SK-N-SH (cell line): ENCODE measurements around the gene SNRPA1. TPM values are rescaled to one million over a fixed set of nuclear protein-coding genes. Genes with fewer than 3 reads are reported as not detected.

Source experiments
- CTCF ChIA-PET: fragments of 300-600, 350-600 bp; formaldehyde crosslinking; extraction: SDS; loops from one replicate; lab custom pipeline; 2021; lab: Yijun Ruan, JAX
- POLR2A ChIA-PET: fragments of 350-600 bp; sonication (Branson Sonifier 250); formaldehyde crosslinking; extraction: SDS; loops from one replicate; lab custom pipeline; 2020; ENCODE audit warnings: antibody characterized with exemption, inconsistent platforms; lab: Yijun Ruan, JAX
- DNase-seq: peaks from one replicate; pipeline ENCODE4 v3.0.0; 2012
- H2AFZ ChIP-seq: fragments of 200-600 bp; sonication (generic); 2 replicates; pipeline ENCODE4 v1.8.1; 2016; ENCODE audit warnings: antibody characterized with exemption, mild to moderate bottlenecking, low read depth
- H3F3A ChIP-seq: fragments of 200-600 bp; sonication (generic); replicated peaks from 2 replicates; pipeline ENCODE3; 2016; ENCODE audit warnings: antibody characterized with exemption, mild to moderate bottlenecking; ENCODE audit not compliant: insufficient read depth
- H3K27ac ChIP-seq, 2 experiments: fragments of 200-500 bp in 1 of 2; fragments of 200-600 bp in 1 of 2; sonication (Bioruptor generic) in 1 of 2; sonication (generic), shearing (Covaris generic) in 1 of 2; 2 replicates each; pipeline versions ENCODE4 v1.5.1 to v1.6.1; 2014 to 2016; ENCODE audit warnings: low read depth in 2 of 2, inconsistent platforms in 1 of 2, low read length in 1 of 2, mild to moderate bottlenecking in 1 of 2, mixed read lengths in 1 of 2
- H3K27me3 ChIP-seq: fragments of 200-600 bp; sonication (generic), shearing (Covaris generic); 2 replicates; pipeline ENCODE4 v1.6.1; 2016; ENCODE audit warnings: mixed run types; ENCODE audit not compliant: insufficient read depth
- H3K36me3 ChIP-seq, 2 experiments: fragments of 200-500 bp in 1 of 2; fragments of 200-600 bp in 1 of 2; sonication (Bioruptor generic) in 1 of 2; sonication (generic) in 1 of 2; replicated peaks in 1 of 2; 2 replicates each; pipeline versions ENCODE3 to v1.5.1; 2014 to 2016; ENCODE audit warnings: low read length in 1 of 2, mild to moderate bottlenecking in 1 of 2; ENCODE audit not compliant: insufficient read depth in 2 of 2, control insufficient read depth in 1 of 2
- H3K4me1 ChIP-seq, 2 experiments: fragments of 200-500 bp in 1 of 2; fragments of 200-600 bp in 1 of 2; sonication (Bioruptor generic) in 1 of 2; sonication (generic), shearing (Covaris generic) in 1 of 2; 2 replicates each; pipeline versions ENCODE4 v1.5.1 to v1.6.1; 2014 to 2016; ENCODE audit warnings: low read depth in 1 of 2, low read length in 1 of 2, mixed run types in 1 of 2; ENCODE audit not compliant: insufficient read depth in 2 of 2, control insufficient read depth in 1 of 2
- H3K4me2 ChIP-seq: fragments of 200-600 bp; sonication (generic), shearing (Covaris generic); 2 replicates; pipeline ENCODE4 v1.6.1; 2017; ENCODE audit warnings: mixed run types
- H3K4me3 ChIP-seq, 2 experiments: fragments of 200-500 bp in 1 of 2; fragments of 200-600 bp in 1 of 2; sonication (Bioruptor generic) in 1 of 2; sonication (generic), shearing (Covaris generic) in 1 of 2; 2 replicates each; pipeline versions ENCODE4 v1.5.1 to v1.8.1; 2014 to 2016; ENCODE audit warnings: low read depth in 2 of 2, inconsistent platforms in 1 of 2, low read length in 1 of 2, mild to moderate bottlenecking in 1 of 2, mixed read lengths in 1 of 2, moderate library complexity in 1 of 2
- H3K79me2 ChIP-seq: fragments of 200-600 bp; sonication (generic); 2 replicates; pipeline ENCODE4 v1.8.1; 2017; ENCODE audit warnings: mild to moderate bottlenecking; ENCODE audit not compliant: insufficient read depth
- H3K9ac ChIP-seq: fragments of 200-600 bp; sonication (generic); 2 replicates; pipeline ENCODE4 v1.6.1; 2017; ENCODE audit warnings: mixed run types
- H3K9me2 ChIP-seq: fragments of 200-600 bp; sonication (generic); 2 replicates; pipeline ENCODE4 v1.6.1; 2017; ENCODE audit warnings: mixed run types
- H3K9me3 ChIP-seq: fragments of 200-600 bp; sonication (generic); 2 replicates; pipeline ENCODE4 v1.6.1; 2017; ENCODE audit warnings: mixed run types, mild to moderate bottlenecking, moderate library complexity
- H4K20me1 ChIP-seq: fragments of 200-600 bp; sonication (generic); 2 replicates; pipeline ENCODE4 v1.6.1; 2017; ENCODE audit warnings: mild to moderate bottlenecking, mixed run types; ENCODE audit not compliant: insufficient read depth
- ELF1 ChIP-seq: IDR thresholded peaks from 2 replicates; pipeline ENCODE4 v1.4.0; 2012
- EP300 ChIP-seq, 2 experiments: IDR thresholded peaks; 2 replicates each; pipeline versions ENCODE4 v1.4.0 to v1.6.1; 2012; ENCODE audit warnings: borderline replicate concordance in 1 of 2, low read depth in 1 of 2, low read length in 1 of 2
- FOSL2 ChIP-seq: IDR thresholded peaks from 2 replicates; pipeline ENCODE4 v1.4.0; 2012; ENCODE audit warnings: low read depth, mild to moderate bottlenecking, moderate library complexity, borderline replicate concordance
- FOXJ3 ChIP-seq: sonication (generic); formaldehyde crosslinking; IDR thresholded peaks from 2 replicates; pipeline ENCODE4 v1.5.1; 2020; ENCODE audit warnings: mild to moderate bottlenecking, missing genetic modification reagents
- GABPA ChIP-seq: IDR thresholded peaks from 2 replicates; pipeline ENCODE4 v1.4.0; 2012; ENCODE audit warnings: low read depth, mild to moderate bottlenecking
- GATA2 ChIP-seq: sonication (generic); formaldehyde crosslinking; IDR thresholded peaks from 2 replicates; pipeline ENCODE4 v1.5.0; 2020; ENCODE audit warnings: mild to moderate bottlenecking, missing genetic modification reagents
- JUND ChIP-seq: IDR thresholded peaks from 2 replicates; pipeline ENCODE4 v1.4.0; 2012
- MEF2A ChIP-seq: IDR thresholded peaks from 2 replicates; pipeline ENCODE4 v1.4.0; 2012; ENCODE audit warnings: low read depth, borderline replicate concordance
- NFIC ChIP-seq: IDR thresholded peaks from 2 replicates; pipeline ENCODE4 v1.4.0; 2012; ENCODE audit warnings: borderline replicate concordance
- RCOR1 ChIP-seq: fragments of 150-350 bp; IDR thresholded peaks from 2 replicates; pipeline ENCODE4 v1.6.1; 2017; ENCODE audit warnings: antibody characterized with exemption, low read length
- TCF12 ChIP-seq: IDR thresholded peaks from 2 replicates; pipeline ENCODE4 v1.4.0; 2012
- WGBS: methylation state at CpG from one replicate; pipeline ENCODE4 v1.1.6; 2017; ENCODE audit warnings: low lambda C conversion rate; 5-methylcytosine and 5-hydroxymethylcytosine counted together
- polyA plus RNA-seq, 3 experiments: library from polyadenylated mRNA; depleted of rRNA; stranded (reverse); fragments of >200 nt; gene quantifications; 2 replicates each; pipeline ENCODE4 v1.2.3, GENCODE V29; 2012
- TF ChIP-seq, protein P1 (sequence below): fragments of 200-600 bp; sonication (generic); IDR thresholded peaks from 2 replicates; pipeline ENCODE4 v1.6.1; 2017; ENCODE audit warnings: antibody characterized with exemption, mild to moderate bottlenecking, moderate library complexity
- TF ChIP-seq, protein P2 (sequence below): IDR thresholded peaks from 2 replicates; pipeline ENCODE4 v1.4.0; 2012; ENCODE audit warnings: low read depth, borderline replicate concordance
- TF ChIP-seq, protein P3 (sequence below): fragments of 150-350 bp; IDR thresholded peaks from 2 replicates; pipeline ENCODE4 v1.6.1; 2016; ENCODE audit warnings: mild to moderate bottlenecking, low read depth, low read length

SNRPA1 gene
- polyA plus RNA-seq, 1 of the 3 experiments (the other 2 are of a cell fraction): 62.3 TPM

DNA sequence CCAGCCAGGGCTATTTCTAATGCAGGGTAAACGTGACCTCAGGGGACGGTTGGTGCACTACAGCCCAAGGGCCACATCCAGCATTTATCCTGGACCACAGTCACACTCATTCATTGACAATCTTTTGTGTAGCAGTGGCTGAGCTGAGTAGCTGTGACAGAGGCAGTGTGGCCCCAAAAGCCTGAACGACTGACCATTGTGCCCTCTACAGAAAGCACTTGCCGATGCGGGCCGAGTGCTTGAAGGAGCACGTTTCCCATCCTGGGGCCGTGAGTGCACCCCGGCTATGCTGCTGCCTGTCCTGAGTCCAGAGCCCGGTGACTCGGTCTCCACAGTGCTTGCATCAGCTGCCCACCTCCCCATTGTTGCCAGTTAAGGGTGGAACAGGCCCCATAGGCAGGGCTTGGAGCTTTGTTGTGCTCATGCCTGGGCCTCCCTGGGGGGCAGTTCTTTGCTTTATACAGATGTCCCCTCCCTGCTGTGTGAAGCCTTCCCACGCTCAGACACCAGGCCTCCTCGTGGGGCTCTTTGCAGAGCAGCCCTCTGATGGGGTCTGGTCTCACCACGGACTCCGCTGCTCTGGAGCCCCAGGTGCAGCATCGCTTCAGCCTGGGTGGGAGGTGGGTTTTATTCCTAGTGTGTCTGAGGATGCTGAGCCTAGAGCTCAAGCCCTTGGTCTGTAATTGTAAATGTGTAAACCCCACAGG is 13.0 kb upstream of the SNRPA1 start:
- 72% methylated on average over 13 of the region's 16 CpGs for WGBS
- Histone ChIP-seq H3K4me2 (no peak overlapping the region), H3K4me3 (no peak overlapping the region), H3K36me3 (no peaks in the 10 kb centered on the region), H3K9me3 (no peaks in the 10 kb centered on the region), H3K4me1 (no peaks in the 10 kb centered on the region; a peak in 1 of 4 replicates), H3K9ac (no peak overlapping the region), H2AFZ (no peak overlapping the region), H3F3A (no peaks in the 10 kb centered on the region), H3K27ac (no peak overlapping the region), H3K79me2 (no peaks in the 10 kb centered on the region), H3K9me2 (no peaks in the 10 kb centered on the region), H4K20me1 (no peaks in the 10 kb centered on the region), H3K27me3 (no peaks in the 10 kb centered on the region)
- peak; percentile 13 for DNase-seq
- ChIA-PET CTCF (interaction anchor here (0.9 to 10.4 kb wide), 2 partner anchors 194 to 333 kb away, joined by 3 to 125 read pairs; no protein-coding TSS in a partner anchor), POLR2A (no interaction called here)
- TF ChIP-seq FOSL2 (no peak), FOXJ3 (CRISPR knock-in tag) (no peak)

DNA sequence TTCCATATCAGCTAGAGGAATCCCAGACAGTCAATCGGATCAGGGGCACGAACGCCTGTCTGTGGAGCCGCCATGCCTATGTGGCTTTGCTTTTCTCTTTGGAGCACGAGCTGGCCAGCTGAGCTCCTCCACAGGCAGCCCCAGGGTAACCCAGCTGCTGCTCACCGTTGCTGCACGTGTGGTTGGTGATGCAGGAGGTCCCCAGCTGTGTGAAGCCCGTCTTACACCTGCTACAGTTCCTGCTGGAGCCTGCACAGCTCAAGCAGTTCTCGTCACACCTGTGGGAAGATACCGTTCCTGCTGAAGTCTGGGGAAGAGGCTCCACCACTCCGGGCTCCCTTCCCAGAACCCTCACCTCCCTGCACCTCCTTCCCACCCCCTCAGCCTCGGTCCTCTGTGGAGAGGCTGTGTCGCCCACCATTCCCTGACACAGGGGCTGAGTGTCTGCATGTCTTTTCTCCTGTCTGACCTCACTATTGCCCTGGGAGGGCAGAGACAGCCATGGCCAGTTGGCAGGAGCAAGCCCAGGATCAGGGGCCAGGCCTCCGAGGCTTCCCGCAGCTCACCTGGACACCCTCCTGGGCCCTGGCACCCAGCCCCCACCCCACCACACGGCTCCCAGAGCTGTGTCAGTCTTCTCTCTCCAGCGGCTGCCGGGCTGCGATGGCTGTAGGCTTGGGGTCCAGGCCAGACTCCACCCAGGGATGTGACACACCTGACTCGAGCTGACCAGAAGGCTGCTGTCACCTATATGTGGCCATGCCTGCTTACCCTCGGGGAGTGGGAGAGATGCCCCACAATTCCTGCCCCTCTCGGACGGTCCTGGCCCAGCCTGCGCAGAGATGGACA is 12.2 kb upstream of the SNRPA1 start:
- no peak overlapping the region for H3K4me3 ChIP-seq
- H3K9ac ChIP-seq: no peak overlapping the region
- H3F3A ChIP-seq: no peaks in the 10 kb centered on the region
- no peaks in the 10 kb centered on the region for H3K79me2 ChIP-seq
- H3K9me2 ChIP-seq: no peaks in the 10 kb centered on the region
- H3K4me1 ChIP-seq: no peaks in the 10 kb centered on the region; a peak in 1 of 4 replicates
- H3K4me2 ChIP-seq: no peak overlapping the region
- no peak overlapping the region for H2AFZ ChIP-seq
- WGBS: 64% methylated on average over 10 of the region's 24 CpGs
- no peak for TF ChIP-seq JUND
- TF ChIP-seq, protein P1, sequence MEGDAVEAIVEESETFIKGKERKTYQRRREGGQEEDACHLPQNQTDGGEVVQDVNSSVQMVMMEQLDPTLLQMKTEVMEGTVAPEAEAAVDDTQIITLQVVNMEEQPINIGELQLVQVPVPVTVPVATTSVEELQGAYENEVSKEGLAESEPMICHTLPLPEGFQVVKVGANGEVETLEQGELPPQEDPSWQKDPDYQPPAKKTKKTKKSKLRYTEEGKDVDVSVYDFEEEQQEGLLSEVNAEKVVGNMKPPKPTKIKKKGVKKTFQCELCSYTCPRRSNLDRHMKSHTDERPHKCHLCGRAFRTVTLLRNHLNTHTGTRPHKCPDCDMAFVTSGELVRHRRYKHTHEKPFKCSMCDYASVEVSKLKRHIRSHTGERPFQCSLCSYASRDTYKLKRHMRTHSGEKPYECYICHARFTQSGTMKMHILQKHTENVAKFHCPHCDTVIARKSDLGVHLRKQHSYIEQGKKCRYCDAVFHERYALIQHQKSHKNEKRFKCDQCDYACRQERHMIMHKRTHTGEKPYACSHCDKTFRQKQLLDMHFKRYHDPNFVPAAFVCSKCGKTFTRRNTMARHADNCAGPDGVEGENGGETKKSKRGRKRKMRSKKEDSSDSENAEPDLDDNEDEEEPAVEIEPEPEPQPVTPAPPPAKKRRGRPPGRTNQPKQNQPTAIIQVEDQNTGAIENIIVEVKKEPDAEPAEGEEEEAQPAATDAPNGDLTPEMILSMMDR: no peak
- no peaks in the 10 kb centered on the region for H4K20me1 ChIP-seq
- no peaks in the 10 kb centered on the region for H3K36me3 ChIP-seq
- no peak overlapping the region for H3K27ac ChIP-seq
- ChIA-PET CTCF (interaction anchor here (10.4 kb wide), 1 partner anchor 334 kb away, joined by 125 read pairs; no protein-coding TSS in a partner anchor), POLR2A (no interaction called here)
- DNase-seq: peak; percentile 16
- H3K9me3 ChIP-seq: no peaks in the 10 kb centered on the region
- no peaks in the 10 kb centered on the region for H3K27me3 ChIP-seq

DNA sequence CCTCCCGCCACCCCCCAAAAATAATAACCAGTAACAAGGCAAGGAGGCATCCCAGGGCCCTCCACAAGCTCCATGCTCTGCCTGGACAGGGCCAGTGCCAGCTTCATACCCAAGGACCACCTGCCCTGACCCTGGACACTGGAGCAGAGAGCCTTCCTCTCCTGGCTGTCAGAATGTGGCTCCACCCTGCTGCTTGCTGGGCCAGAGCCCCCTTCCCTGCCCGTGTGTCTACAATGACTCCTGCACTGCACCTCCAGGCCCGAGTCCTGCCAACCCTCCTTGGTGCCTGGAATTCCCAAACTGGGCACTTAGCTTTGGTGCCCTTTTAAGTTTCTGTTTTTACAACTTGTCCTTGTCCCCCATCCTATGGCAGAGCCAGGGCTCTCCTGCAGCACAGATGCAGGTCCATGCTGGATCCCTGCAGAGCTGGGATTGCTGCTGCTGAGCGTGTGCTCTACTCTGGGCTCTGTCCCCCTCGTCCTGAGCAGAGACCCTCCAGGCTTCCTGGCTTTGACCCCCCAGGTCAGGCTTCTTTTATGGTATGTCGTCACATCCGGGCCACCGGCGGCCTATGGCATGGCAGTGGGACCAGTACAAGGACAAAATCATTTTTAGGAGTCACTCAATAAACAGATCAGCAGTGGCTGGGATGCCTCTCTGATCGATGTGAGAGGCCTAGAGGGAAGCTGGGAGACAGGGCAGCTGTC is 11.4 kb upstream of the SNRPA1 start:
- Histone ChIP-seq H4K20me1 (no peaks in the 10 kb centered on the region), H3K4me1 (no peaks in the 10 kb centered on the region; a peak in 1 of 4 replicates), H3K9ac (no peak overlapping the region), H3K27ac (no peak overlapping the region), H3K4me2 (no peak overlapping the region), H3K4me3 (no peak overlapping the region), H3F3A (no peaks in the 10 kb centered on the region), H3K9me2 (no peaks in the 10 kb centered on the region), H3K36me3 (no peaks in the 10 kb centered on the region), H2AFZ (no peak overlapping the region), H3K9me3 (no peaks in the 10 kb centered on the region), H3K27me3 (no peaks in the 10 kb centered on the region), H3K79me2 (no peaks in the 10 kb centered on the region)
- CTCF ChIA-PET: interaction anchor here (1.2 to 10.4 kb wide), 2 partner anchors 252 to 335 kb away, joined by 3 to 125 read pairs; no protein-coding TSS in a partner anchor
- DNase-seq: peak; percentile 6
- WGBS: 60% methylated on average over 7 of the region's 10 CpGs
- POLR2A ChIA-PET: no interaction called here
- TF ChIP-seq EP300 (IDR thresholded peaks at IDR 0.05; ENCODE audit: borderline replicate concordance in 1 of 2, low read depth in 1 of 2, low read length in 1 of 2): no peak
- no peak for TF ChIP-seq RCOR1
- no peak for TF ChIP-seq GATA2
- TF ChIP-seq ELF1: no peak
- no peak for TF ChIP-seq GABPA
- no peak for TF ChIP-seq TCF12
- TF ChIP-seq, protein P2, sequence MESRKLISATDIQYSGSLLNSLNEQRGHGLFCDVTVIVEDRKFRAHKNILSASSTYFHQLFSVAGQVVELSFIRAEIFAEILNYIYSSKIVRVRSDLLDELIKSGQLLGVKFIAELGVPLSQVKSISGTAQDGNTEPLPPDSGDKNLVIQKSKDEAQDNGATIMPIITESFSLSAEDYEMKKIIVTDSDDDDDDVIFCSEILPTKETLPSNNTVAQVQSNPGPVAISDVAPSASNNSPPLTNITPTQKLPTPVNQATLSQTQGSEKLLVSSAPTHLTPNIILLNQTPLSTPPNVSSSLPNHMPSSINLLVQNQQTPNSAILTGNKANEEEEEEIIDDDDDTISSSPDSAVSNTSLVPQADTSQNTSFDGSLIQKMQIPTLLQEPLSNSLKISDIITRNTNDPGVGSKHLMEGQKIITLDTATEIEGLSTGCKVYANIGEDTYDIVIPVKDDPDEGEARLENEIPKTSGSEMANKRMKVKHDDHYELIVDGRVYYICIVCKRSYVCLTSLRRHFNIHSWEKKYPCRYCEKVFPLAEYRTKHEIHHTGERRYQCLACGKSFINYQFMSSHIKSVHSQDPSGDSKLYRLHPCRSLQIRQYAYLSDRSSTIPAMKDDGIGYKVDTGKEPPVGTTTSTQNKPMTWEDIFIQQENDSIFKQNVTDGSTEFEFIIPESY: no peak
- no peak for TF ChIP-seq NFIC
- no peak for TF ChIP-seq MEF2A
- TF ChIP-seq, protein P3, sequence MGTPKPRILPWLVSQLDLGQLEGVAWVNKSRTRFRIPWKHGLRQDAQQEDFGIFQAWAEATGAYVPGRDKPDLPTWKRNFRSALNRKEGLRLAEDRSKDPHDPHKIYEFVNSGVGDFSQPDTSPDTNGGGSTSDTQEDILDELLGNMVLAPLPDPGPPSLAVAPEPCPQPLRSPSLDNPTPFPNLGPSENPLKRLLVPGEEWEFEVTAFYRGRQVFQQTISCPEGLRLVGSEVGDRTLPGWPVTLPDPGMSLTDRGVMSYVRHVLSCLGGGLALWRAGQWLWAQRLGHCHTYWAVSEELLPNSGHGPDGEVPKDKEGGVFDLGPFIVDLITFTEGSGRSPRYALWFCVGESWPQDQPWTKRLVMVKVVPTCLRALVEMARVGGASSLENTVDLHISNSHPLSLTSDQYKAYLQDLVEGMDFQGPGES: no peak
